K562 (cell line): Measurements from ENCODE around the gene L3MBTL1. TPM values are rescaled to one million over a fixed set of nuclear protein-coding genes. Genes with fewer than 3 reads are reported as not detected.

Source experiments
- ATAC-seq: fragments of 200-7000 bp; cut with Tn5 transposase; 3 replicates; pipeline ENCODE4 v1.9.1; 2020; ENCODE audit warnings: moderate library complexity
- BruUV-seq: library from RNA; stranded (reverse); fragments of 400-500 nt; replicated peaks from 2 replicates; lab custom pipeline; 2021; lab: Mats Ljungman, UMichigan
- CTCF ChIA-PET: fragments of 300-600 bp; formaldehyde crosslinking; extraction: SDS; loops from one replicate; lab custom pipeline; 2021; ENCODE audit warnings: low intra/inter-chr PET ratio; lab: Yijun Ruan, JAX
- POLR2A ChIA-PET: fragments of 300-600, 350-650 bp; sonication (Branson Sonifier 250); formaldehyde crosslinking; extraction: SDS; loops from one replicate; lab custom pipeline; 2021; ENCODE audit warnings: antibody characterized with exemption, inconsistent platforms; lab: Yijun Ruan, JAX
- DNase-seq, 4 experiments: peaks; one replicate each; pipeline versions ENCODE4 v3.0.0 to v3.0.0-alpha.2; 2011 to 2018; ENCODE audit warnings: low spot score in 3 of 4, mixed read lengths in 3 of 4; ENCODE audit errors: extremely low read depth in 1 of 4
- FAIRE-seq: peaks from 2 replicates; lab custom pipeline; 2011; peaks lifted over from hg19 to GRCh38; lab: Jason Lieb, UNC
- H2AFZ ChIP-seq: 2 replicates; pipeline ENCODE4 v1.6.0; 2011; ENCODE audit warnings: low read depth, low read length, control low read depth, inconsistent platforms
- H3K27ac ChIP-seq: fragments of 200-600 bp; 3 replicates; pipeline ENCODE4 v1.8.0; 2011; ENCODE audit warnings: low read depth, mild to moderate bottlenecking, control low read depth, inconsistent platforms, low read length, moderate library complexity, mixed read lengths; ENCODE audit errors: extremely low read depth
- H3K27me3 ChIP-seq, 2 experiments: fragments of 300-600 bp in 1 of 2; 2 replicates in 1 of 2; 3 replicates in 1 of 2; pipeline versions ENCODE4 v1.6.0 to v1.8.0; 2011; ENCODE audit warnings: inconsistent platforms in 2 of 2, low read length in 2 of 2, mild to moderate bottlenecking in 1 of 2, mixed read lengths in 1 of 2, moderate library complexity in 1 of 2; ENCODE audit not compliant: control insufficient read depth in 2 of 2, insufficient read depth in 2 of 2
- H3K36me3 ChIP-seq: fragments of 300-600 bp; 3 replicates; pipeline ENCODE4 v1.8.0; 2011; ENCODE audit warnings: mild to moderate bottlenecking, low read length, inconsistent platforms; ENCODE audit not compliant: control insufficient read depth, insufficient read depth
- H3K4me1 ChIP-seq, 2 experiments: fragments of 200-600 bp in 1 of 2; replicated peaks in 1 of 2; 2 replicates in 1 of 2; 3 replicates in 1 of 2; pipeline versions ENCODE4 v1.5.1 to v1.8.0; 2011; ENCODE audit warnings: inconsistent platforms in 2 of 2, low read length in 2 of 2, mild to moderate bottlenecking in 1 of 2, mixed read lengths in 1 of 2, moderate library complexity in 1 of 2; ENCODE audit not compliant: control insufficient read depth in 2 of 2, insufficient read depth in 2 of 2
- H3K4me2 ChIP-seq: 2 replicates; pipeline ENCODE4 v1.6.1; 2011; ENCODE audit warnings: low read length, control low read depth, inconsistent platforms, mixed read lengths; ENCODE audit not compliant: insufficient read depth
- H3K4me3 ChIP-seq: fragments of 200-600 bp; sonication (generic), shearing (Covaris generic); 2 replicates; pipeline ENCODE4 v1.5.1; 2016; ENCODE audit warnings: control low read depth, inconsistent platforms
- H3K79me2 ChIP-seq: fragments of 200-600 bp; 3 replicates; pipeline ENCODE4 v1.8.0; 2011; ENCODE audit warnings: low read length, inconsistent platforms; ENCODE audit not compliant: control insufficient read depth, insufficient read depth
- H3K9ac ChIP-seq, 2 experiments: 2 replicates each; pipeline versions ENCODE4 v1.6.0 to v1.6.1; 2011; ENCODE audit warnings: low read depth in 2 of 2, low read length in 2 of 2, control low read depth in 1 of 2, inconsistent platforms in 1 of 2, mild to moderate bottlenecking in 1 of 2, mixed read lengths in 1 of 2; ENCODE audit not compliant: insufficient read depth in 1 of 2
- H3K9me1 ChIP-seq: one replicate; pipeline ENCODE4 v1.6.0; 2011; ENCODE audit warnings: inconsistent platforms, mild to moderate bottlenecking, low read length, moderate library complexity; ENCODE audit not compliant: control insufficient read depth, insufficient read depth
- H3K9me3 ChIP-seq: replicated peaks from 2 replicates; pipeline ENCODE4 v1.5.1; 2011; ENCODE audit warnings: low read depth, low read length, inconsistent platforms; ENCODE audit not compliant: control insufficient read depth, insufficient read depth
- H4K20me1 ChIP-seq: replicated peaks from 2 replicates; pipeline ENCODE4 v1.6.1; 2011; ENCODE audit warnings: low read length, inconsistent platforms, mixed read lengths; ENCODE audit not compliant: control insufficient read depth, insufficient read depth
- ZNF316 ChIP-seq: fragments of 450-650 bp; IDR thresholded peaks from 2 replicates; pipeline ENCODE4 v1.6.1; 2016
- WGBS: fragments of 100-300 bp; shearing (Covaris generic); methylation state at CpG from one replicate; pipeline ENCODE4 v1.1.6; 2016; ENCODE audit warnings: low coverage, mixed read lengths; ENCODE audit not compliant: insufficient coverage; ENCODE audit errors: missing lambda C conversion rate; 5-methylcytosine and 5-hydroxymethylcytosine counted together
- in situ Hi-C: fragments of 300-500 bp; cut with MboI; formaldehyde crosslinking; loops from 4 replicates; pipeline ENCODE4 v1.15.0; 2018; ENCODE audit warnings: inconsistent platforms, mixed read lengths
- intact Hi-C: fragments of 100-400 bp; cut with micrococcal nuclease; formaldehyde crosslinking; loops from 2 replicates; pipeline ENCODE4 v1.14.2; 2022
- polyA plus RNA-seq, 8 experiments: library from polyadenylated mRNA; depleted of rRNA in 4 of 8; stranded (reverse) in 5 of 8; unstranded in 3 of 8; fragments of >200 nt; fragmentation: Nextera tagmentation in 2 of 8; fragmentation: Illumina TruSeq in 1 of 8; extraction: Ambion mirVana in 2 of 8; extraction: Trizol in 1 of 8; gene quantifications; 2 replicates each; pipeline versions ENCODE4 v1.2.1 to v1.2.3, GENCODE V29; 2011 to 2014; ENCODE audit warnings: inconsistent platforms in 1 of 8, missing spikeins in 1 of 8
- total RNA-seq, 7 experiments: library from RNA; depleted of rRNA in 6 of 7; stranded (reverse); fragments of >200 nt in 6 of 7; fragmentation: Illumina TruSeq in 2 of 7; extraction: Trizol in 2 of 7; gene quantifications; 2 replicates each; pipeline versions ENCODE4 v1.2.1 to v1.2.3, GENCODE V29; 2011 to 2021; ENCODE audit warnings: low replicate concordance in 1 of 7
- TF ChIP-seq, protein P1 (sequence below), 2 experiments: fragments of 450-650 bp; conservative IDR thresholded peaks; 2 replicates each; pipeline ENCODE4 v1.6.1; 2017; ENCODE audit warnings: mild to moderate bottlenecking in 2 of 2, moderate library complexity in 2 of 2

The L3MBTL1 gene
- total and polyA plus RNA-seq, 9 of the 15 experiments (the other 6 are each of a cell fraction or from before 2014, with no cell fraction given) = 0.77 to 10.0 (median 4.4) TPM

DNA sequence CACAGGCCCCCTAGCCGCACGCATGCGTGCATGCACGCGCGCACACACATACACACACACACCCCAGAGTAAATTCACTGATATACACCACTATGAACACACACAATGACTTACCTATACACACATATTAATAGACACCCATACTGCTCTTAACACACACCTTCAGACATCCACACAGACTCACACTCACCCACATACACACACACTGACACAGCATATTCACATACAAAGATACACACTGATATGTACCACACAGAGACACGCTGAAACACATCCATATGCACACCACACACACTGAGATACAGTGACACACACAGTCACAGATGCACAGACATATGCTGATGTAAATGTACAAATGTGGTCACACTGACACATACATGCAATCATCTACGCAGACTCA, 57.0 kb downstream of the L3MBTL1 start:
- no TSS peak for BruUV-seq
- ATAC-seq = no peak; the same call in 2 of the 3 replicates
- POLR2A ChIA-PET = interaction anchor here (0.6 to 1.3 kb wide), 3 partner anchors 19 to 822 kb away, joined by 3 to 4 read pairs (median 3); no protein-coding TSS in a partner anchor
- Histone ChIP-seq H3K9me3 (no peaks in the 10 kb centered on the region), H3K9ac (no peak overlapping the region), H3K4me2 (no peak overlapping the region), H3K9me1 (no peaks in the 10 kb centered on the region), H3K36me3 (no peaks in the 10 kb centered on the region), H3K4me3 (no peak overlapping the region), H3K27me3 (no peaks in the 10 kb centered on the region), H4K20me1 (no peaks in the 10 kb centered on the region), H3K27ac (no peak overlapping the region), H3K4me1 (peaks cover 0 to 6% of the 10 kb centered on the region in 2 experiments; a peak in 3 of 5 replicates), H3K79me2 (no peaks in the 10 kb centered on the region), H2AFZ (no peak overlapping the region)
- no peak for DNase-seq
- CTCF ChIA-PET = no interaction called here
- in situ Hi-C loops (no loop called here), intact Hi-C loops (no loop called here)
- WGBS = 85% methylated on average over 8 of the region's 8 CpGs
- peak; percentile 57 for TF ChIP-seq ZNF316
- TF ChIP-seq, protein P1, sequence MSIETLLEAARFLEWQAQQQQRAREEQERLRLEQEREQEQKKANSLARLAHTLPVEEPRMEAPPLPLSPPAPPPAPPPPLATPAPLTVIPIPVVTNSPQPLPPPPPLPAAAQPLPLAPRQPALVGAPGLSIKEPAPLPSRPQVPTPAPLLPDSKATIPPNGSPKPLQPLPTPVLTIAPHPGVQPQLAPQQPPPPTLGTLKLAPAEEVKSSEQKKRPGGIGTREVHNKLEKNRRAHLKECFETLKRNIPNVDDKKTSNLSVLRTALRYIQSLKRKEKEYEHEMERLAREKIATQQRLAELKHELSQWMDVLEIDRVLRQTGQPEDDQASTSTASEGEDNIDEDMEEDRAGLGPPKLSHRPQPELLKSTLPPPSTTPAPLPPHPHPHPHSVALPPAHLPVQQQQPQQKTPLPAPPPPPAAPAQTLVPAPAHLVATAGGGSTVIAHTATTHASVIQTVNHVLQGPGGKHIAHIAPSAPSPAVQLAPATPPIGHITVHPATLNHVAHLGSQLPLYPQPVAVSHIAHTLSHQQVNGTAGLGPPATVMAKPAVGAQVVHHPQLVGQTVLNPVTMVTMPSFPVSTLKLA (conservative IDR thresholded peaks at IDR 0.05) = no peak
- no peak for FAIRE-seq
